NK-92 (cell line): Measurements from ENCODE around the gene LDAH.
A peak's percentile ranks its signal among the peaks of the same experiment; 100 is the strongest.
"Not testable (repeated sequence)": the region's sequence is repeated elsewhere in the genome, so short reads cannot be mapped to it uniquely, and the experiment has no call there.

ENCODE experiments used
- DNase-seq: peaks from one replicate; lab custom pipeline; 2025; ENCODE audit not compliant: unreplicated experiment; lab: John Stamatoyannopoulos, UW

Gene LDAH

GRCh38 chr2:20822535-20823490 is at the start of gene LDAH:
Gene LDAH (minus strand): TSS chr2:20823101. CDS start chr2:20801463, 21,638 bp downstream.
- DNase-seq, result peak; percentile 3

GRCh38 chr2:20868377-20868776 is 45.5 kb upstream of the LDAH start:
- no peak for DNase-seq

GRCh38 chr2:20862850-20863249 is 39.9 kb upstream of the LDAH start:
- DNase-seq, result no peak

GRCh38 chr2:20855456-20855855 is 32.6 kb upstream of the LDAH start:
- DNase-seq, result no peak

- no peak for DNase-seq
Observed at GRCh38 chr2:20852670-20853069, 29.8 kb upstream of the LDAH start.

GRCh38 chr2:20852139-20852538 is 29.2 kb upstream of the LDAH start:
- no peak for DNase-seq

GRCh38 chr2:20844246-20844645 is 21.3 kb upstream of the LDAH start:
- no peak for DNase-seq

GRCh38 chr2:20839052-20839451 is 16.2 kb upstream of the LDAH start:
- no peak for DNase-seq

- DNase-seq, result no peak
Observed at GRCh38 chr2:20838016-20838415, 15.1 kb upstream of the LDAH start.

GRCh38 chr2:20836521-20836920 is 13.6 kb upstream of the LDAH start:
- no peak for DNase-seq

GRCh38 chr2:20834331-20834730 is 11.4 kb upstream of the LDAH start:
- no peak for DNase-seq

- no peak for DNase-seq
Observed at GRCh38 chr2:20832606-20833005, 9.7 kb upstream of the LDAH start.

GRCh38 chr2:20829861-20830260 is 7.0 kb upstream of the LDAH start:
- DNase-seq, result no peak

GRCh38 chr2:20823917-20824316 is 1.0 kb upstream of the LDAH start:
- no peak for DNase-seq

- DNase-seq, result no peak
Observed at GRCh38 chr2:20818820-20819219, 4.1 kb downstream of the LDAH start.

- DNase-seq, result no peak
Observed at GRCh38 chr2:20815216-20815615, 7.7 kb downstream of the LDAH start.

GRCh38 chr2:20812779-20813178 is 10.1 kb downstream of the LDAH start:
- DNase-seq, result no peak

- no peak for DNase-seq
Observed at GRCh38 chr2:20806286-20806685, 16.6 kb downstream of the LDAH start.

GRCh38 chr2:20803974-20804373 is 18.9 kb downstream of the LDAH start:
- DNase-seq, result no peak

- no peak for DNase-seq
Observed at GRCh38 chr2:20803226-20803682, 19.6 kb downstream of the LDAH start.

GRCh38 chr2:20797096-20797495 is 25.8 kb downstream of the LDAH start:
- DNase-seq, result no peak

- no peak for DNase-seq
Observed at GRCh38 chr2:20796374-20796791, 26.5 kb downstream of the LDAH start.

GRCh38 chr2:20793944-20794343 is 29.0 kb downstream of the LDAH start:
- not testable (repeated sequence) for DNase-seq
